HG02678 (cell line): ENCODE results near the gene SAP30BP.
"Not testable (repeated sequence)": the region's sequence is repeated elsewhere in the genome, so short reads cannot be mapped to it uniquely, and the experiment has no call there.

Source experiments
- ATAC-seq: cut with Tn5 transposase; IDR thresholded peaks from one replicate; pipeline ENCODE4 v1.9.1; 2021; ENCODE audit warnings: mild to moderate bottlenecking, moderate library complexity; ENCODE audit not compliant: unreplicated experiment

The SAP30BP gene

DNA sequence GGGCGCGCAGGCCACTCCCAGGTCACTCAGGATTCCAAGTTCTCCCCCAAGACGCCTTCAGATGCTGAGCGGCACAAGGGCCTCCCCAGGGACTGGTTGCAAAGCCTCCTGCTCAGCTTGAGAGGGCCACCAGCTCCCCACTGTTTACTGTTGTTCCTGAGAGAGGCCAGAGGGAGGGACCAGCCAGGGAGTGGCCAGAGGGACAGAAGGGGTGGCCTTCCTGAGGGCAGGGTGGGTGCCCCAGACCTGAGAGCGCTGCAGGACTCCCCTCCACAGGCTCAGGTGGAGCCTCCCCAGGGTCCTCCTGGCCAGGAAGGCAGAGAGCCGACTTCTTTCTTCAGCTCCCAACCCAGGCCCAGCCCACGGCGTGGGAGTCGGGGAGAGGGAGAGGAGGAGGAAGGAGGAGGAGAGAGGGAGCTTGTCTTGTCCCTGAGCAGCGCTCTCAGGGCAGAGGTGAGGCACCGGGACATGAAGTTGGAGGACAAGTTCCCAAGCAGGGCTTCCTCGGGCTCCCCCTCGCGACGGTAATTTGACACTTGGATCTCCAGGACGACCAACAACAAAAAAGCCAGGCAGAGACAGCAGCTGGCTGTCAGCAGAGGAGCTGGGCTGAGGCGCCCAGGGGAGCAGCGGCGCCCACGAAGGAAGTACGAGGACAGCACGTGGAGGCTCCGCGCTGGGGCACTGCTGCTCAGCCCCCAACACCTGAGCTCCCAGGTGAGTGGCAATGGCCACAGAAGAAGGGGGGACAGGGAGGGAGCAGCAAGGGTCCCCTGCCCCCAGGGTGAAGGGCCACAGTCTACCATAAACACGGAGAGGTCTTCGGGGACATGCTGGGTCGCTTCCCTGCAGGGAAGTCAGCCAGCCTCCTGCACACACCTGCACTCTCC is 33.4 kb upstream of the SAP30BP start:
- ATAC-seq = no peak

DNA sequence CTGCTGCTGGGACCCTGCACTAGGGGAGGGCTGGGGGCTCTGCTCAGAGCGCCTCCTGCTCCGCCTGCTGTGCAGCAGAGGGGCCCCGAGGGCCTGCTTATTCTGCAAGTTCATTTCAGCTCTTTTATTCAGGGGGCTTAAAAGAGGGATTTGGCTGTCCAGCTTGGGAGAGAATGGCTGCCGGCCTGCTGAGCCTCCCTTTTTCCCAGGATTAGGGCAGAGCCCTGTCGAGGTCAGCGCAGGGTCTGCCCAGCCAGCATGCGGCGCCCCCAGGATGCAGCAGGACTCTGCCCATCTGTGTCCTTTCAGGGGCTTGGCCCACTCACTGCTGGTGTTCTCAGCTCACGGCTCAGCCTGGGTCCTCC is 32.8 kb upstream of the SAP30BP start:
- ATAC-seq = no peak

DNA sequence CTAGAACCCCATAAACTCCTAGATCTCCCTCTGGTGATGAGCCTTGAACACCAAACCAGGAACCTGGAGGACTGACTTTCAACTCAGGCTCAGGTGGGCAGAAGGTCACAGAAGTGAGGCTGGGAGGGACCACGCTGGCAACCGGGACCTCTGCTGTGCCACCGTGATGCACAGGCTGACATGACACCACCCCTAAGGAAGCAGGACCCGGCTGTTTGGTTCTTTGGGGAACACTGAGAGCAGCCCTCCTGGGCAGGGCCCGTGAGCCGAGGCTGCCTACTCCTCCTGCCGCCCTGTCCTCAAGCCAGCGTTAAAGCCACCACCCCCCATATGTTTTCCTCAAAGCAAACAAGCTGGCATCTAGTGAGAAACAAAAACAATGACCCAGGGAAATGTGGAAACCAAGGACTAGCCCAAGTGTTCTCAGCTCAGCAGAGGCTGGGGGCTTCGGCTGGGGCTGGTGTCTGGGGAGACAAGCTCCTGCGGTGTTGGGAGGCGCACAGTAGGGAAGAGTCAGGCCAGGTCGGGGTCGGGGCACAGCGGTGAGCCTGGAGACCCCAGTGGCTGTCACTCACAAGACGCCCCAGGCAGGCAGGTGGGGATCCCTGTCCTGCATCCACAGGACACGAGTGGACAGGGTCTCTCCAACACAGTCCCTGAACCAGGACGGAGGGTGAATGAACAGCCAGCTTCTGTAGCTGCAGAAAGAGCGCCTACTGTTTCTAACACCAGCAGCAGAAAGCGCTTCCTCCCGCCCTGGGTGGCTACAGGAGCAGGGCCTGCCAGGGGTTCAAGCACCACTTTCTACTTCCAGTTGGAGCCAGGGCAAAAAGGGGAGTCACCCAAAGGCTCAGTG is 32.2 kb upstream of the SAP30BP start:
- no peak for ATAC-seq

DNA sequence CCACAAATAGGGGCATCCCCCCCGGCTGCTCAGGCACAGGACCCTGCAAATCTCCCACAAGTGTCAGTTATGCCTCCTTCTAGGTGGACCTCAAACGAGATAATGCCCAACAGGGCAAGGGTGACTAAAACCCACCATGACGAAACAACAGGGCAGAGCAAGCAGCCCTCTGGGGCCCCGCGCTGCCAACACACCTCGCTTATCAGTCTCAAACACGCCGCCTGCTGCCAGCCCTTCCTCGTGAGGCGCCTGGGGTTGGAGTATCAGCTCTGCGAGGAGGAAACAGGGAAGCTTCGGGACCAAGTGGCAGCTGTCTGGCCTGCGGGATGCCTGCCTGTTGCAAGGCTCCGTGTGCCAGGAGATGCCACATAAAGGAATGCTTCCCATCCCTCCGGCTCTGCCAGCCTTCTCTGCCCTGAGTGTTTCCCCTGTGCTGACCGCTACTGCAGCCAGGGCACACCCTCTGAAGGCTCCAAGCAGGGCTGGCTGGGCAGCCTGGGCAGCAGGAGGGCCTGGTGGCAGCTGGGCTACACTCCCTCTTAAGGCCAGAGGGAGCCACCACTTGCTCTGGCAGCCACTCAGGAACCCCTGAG is 31.4 kb upstream of the SAP30BP start:
- ATAC-seq = no peak

DNA sequence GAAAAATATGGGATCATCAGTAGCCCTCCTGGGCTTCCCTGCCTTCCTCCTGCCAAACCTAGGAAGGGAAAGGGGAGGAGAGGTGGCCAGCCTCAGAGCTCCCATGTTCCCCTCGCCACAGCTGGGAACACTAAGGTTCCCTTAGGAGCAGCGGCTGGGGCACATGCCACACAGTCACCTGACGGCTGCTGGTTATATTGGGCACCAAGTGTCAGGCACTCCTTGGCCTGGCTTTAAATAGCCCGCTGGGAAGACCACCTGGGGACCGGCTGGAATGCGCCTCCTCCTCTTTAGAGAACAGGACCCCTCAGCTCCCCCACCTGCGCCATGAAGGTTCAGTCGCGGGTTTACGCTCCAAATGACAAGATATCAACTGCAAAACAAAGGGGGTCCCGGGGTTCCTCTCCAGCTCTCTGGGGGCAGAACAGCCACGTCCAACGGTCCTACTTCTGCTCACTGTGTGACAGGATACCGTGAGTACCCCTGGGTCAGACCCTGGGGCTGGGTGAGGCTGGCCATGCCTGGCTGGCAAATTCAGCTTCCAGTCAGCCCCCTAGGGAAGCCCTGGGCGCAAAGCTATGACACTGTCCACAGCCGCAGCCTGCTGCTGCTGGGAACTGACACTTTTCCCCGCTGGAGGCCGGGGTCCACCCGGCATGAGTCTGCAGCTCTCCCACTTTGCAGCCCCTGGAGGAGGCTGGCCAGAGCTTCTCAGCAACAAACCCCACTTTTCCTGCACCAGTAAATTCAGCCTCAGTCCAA is 30.6 kb upstream of the SAP30BP start:
- no peak for ATAC-seq

DNA sequence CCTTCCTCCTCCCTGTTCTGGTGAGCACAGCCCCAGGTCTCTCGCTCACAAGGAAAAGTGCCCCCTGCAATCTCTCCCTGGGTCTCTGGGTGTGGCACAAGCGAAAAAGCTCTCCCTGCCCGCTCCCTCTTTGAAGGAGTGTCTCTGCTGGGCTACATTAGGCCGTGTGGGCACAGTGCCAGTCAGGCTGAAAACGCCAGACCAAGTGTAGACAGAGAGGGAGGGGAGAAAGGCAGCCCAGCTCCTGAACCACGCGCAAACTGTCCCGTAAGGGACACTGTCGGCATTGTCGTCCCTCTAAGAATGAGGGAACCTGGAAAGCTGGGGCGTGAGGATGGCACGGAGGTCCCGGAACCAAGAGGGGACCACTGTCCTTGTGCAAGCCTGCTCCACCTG is 30.0 kb upstream of the SAP30BP start:
- ATAC-seq = no peak

DNA sequence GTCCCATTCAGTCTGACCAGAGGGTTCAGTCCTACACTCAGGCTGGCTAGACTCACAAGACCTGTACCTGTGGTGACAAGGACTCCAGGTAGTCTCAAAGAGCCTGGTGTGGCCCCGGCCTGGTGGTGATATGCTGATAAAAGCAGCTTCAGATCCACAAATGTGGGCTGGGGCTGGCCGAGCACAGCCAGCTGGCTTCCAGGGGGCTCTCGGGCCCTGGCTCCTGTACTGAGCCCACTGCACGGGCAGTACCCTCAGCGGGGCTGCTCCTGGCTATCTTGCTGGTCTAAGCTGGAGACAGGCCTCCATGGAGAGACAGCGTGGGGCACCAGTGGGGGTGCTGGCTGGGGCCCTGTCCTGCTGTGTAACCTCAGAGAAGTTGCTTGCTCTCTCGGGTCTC is 29.6 kb upstream of the SAP30BP start:
- no peak for ATAC-seq

DNA sequence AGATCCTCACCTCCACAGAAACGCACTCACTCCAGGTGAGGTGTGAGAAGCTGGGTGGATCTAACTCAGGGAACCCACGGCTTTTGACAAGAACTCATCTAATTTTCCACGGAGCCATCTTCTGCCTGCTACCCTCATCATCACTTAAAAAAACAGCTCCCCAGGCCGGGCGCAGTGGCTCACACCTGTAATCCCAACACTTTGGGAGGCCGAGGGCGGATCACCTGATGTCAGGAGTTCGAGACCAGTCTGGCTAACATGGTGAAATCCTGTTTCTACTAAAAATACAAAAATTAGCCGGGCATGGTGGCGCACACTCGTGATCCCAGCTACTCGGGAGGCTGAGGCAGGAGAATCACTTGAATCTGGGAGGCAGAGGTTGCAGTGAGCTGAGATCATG is 29.1 kb upstream of the SAP30BP start:
- ATAC-seq = not testable (repeated sequence)

DNA sequence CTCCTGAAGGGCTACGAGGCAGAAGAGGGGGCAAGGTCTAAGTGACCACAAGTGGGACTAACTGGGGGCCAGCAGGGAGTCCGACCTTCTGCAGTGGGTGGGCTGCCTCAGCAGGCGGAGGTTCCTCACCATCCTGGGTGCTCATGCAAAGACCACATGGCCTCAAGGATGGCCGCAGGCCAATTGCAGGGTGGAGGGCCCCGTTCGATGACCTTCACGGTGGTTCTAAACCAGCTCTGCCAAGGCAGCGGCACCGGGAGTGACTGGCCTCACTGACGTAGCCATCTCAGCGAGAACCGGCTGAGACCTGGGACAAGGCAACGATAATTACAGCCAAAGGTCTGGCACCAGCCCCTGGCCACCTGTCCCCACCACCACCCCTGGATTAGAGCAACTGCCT is 28.2 kb upstream of the SAP30BP start:
- no peak for ATAC-seq

DNA sequence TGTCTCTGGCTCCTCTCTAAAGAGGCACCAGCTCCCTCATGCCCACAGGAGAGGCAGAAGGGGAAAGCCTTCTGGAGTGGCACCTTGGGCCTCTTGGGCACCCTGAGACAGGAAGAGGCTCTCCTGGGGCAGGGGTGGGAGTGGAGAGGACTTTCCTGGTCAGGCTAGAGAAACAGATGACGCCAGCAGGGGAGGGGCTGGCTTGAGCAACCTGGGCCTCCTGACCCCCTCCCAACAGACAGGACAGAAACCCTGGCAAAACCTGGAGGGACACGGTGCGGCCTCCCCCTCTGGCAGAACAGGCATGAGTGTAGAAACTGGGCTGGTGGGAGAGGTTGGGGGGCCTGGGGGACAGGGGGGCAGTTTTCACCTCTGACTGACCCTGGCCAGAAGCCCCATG is 27.8 kb upstream of the SAP30BP start:
- no peak for ATAC-seq

DNA sequence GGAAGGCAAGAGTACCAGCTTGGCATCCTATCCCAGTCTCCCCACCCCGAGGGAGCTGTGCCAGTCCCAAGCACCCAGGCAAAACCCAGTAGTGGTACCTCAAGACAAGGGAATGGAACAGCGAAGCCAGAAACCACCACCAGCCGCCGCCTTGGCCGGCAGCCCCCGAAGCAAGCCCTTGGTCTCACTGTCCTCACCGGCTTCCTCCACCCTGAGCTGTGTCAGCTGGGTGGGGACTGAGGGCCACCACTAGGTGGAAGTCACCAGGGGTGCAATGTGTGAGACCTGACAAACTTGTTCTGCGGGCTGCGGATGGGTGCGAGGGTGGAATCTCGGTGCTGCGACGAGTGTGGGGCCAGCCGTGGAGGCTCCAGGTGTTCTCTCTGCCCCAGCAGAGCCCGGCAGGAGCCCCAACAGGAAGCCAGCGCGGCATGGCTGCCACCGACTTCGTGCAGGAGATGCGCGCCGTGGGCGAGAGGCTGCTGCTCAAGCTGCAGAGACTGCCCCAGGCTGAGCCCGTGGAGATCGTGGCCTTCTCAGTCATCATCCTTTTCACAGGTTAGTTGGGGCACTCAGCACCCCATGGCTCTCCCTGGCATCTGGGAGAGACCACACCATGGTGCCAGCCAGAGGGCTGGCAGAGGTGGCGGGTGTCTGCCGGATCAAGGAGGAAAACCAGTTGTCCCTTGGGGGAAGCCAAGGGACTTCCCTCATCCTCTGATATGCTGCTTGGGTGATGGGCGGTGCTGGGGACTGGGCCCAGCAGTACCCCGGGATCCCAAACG is 27.2 kb upstream of the SAP30BP start:
- ATAC-seq = no peak

DNA sequence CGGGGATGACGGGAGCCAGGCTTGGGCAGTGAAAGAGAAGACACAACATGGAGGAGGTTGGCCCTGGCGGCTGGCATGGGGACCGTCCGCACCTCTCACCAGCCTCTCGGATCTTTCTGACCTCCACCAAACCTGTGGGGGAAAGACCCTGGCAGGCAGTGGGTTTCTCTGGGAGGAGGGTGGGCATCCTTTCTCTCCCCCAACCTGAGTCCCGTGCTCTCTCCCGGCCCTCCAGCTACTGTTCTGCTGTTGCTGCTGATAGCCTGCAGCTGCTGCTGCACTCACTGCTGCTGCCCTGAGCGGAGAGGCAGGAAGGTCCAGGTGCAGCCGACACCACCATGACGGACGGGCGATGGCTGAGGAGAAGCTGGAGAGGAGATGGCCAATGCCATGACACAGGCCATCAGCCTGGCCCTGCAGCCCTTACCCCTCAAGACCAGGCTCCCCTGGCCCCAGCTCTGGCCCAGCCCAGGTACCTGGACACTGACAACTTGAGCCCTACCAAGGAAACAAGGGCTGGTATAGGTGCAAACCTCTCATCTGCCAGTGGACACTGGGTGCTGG is 26.5 kb upstream of the SAP30BP start:
- no peak for ATAC-seq

DNA sequence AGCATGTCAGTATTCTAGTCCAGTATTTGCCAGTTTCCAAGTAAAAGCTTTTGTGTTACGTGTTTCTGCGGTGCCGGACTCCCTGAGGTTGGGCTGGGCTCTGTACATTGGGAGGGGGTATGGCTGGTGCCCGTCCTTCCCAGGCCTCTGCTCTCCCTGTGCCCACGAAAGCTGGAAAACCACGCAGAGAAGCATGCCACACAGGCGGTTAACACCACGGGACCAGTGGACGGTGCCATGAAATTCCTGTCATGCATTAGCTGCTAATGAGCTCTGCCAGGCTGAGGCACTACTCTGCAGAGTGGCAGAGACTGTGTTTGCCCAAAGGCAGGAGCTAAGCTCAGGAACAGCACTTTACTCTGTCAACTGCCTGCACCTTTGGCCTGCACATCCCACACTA is 25.8 kb upstream of the SAP30BP start:
- ATAC-seq = no peak

DNA sequence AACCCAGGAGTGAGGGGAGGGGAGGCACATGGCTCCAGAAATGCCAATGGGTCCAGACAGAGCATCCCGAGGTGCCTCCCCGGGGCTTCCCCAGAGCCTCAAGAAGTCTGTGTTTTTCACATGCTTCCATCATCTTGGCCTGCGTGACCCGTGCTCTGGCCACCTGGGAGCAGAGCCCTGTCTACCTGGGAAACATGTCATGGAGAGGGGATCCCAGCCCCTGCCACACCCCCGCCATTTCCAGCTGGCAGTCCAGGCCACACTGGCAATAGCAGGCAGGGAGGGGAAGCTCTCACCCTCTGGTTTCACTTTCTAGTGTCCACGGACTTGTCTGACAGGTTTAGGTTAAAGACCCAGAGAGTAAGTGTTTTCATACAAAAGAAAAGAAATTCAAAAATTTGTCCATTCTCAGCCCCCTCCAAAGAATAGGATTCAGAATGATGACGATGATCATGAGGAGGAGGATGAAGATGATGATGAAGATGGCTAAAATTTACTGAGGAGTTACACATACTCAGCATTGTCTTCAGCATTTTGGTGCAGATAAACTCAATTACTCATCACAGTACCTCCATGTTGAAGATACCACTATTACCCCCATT is 24.9 kb upstream of the SAP30BP start:
- ATAC-seq = no peak

DNA sequence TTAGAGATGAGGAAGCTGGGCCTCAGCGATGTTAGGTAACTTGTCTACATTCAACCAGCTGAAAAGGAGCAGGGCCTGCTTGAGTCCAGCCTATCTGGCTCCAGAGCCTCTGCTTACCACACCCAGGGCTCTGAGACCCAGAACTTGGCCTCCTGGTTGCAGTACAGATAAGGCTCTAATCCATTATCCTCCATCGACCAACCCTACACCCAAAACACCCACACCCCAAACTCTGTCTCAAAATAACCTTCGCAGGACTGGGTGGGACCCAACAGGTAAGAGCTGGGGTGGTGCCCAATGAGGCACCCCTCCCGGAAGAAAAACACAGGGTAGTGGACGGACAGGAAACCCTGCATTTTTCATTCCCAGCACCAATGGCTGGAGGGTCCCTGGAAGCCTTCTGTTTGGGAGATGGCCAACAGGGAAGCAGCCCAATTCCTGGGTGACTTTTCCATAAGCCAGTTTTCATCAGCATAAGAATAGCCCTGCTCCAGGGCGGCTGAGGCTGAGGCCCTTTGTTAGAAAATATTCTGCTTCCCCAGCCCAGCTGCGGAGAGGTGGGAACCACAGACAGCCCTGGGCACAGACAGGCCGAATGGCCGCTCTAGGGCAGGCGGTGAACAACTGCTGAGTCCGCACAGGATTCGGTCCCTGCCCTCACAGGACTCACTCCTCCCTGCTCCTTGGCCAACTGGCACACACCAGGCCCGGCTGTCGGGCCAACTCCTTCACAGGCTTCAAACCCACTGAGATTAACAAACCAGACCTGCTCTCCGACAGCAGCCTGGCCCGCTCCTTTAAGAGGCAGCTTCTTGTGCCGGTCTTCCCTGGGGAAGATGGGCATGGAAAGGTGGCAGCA is 24.1 kb upstream of the SAP30BP start:
- no peak for ATAC-seq

DNA sequence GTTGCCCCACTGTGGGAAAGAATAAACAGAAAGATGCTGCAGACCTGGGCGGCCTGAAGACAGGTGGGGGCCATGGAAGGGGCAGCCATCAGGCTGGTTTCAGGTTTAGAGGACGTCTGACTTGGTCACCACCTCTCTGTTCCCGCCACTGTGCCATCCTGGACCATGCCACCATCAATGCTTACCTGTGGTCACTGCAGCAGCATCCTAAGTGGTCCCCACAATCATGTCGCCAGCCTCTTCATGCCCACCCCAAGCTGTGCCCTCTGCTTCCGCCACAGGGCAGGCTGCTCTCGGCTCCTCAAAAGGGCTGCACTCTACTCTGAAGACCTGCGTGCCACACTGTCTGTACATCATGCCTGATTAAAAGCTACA is 23.5 kb upstream of the SAP30BP start:
- no peak for ATAC-seq

DNA sequence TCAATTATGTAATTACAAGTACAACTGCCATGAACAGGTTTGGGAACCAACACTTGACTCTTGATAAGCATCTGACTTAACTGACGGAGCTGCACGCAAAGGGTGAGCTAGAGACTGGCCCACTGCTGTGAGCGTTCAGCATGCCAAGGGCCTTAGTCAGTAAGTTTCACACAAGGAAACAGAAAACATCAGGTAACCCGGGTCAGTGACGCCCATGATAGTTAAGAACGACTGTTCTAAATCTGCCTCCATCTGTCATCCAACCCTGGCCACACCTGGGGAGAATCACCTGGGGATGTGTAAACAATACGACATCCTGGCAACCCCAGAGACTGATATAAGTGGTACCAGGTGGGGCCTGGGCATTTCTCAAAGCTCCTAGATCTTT is 21.6 kb upstream of the SAP30BP start:
- ATAC-seq = no peak

DNA sequence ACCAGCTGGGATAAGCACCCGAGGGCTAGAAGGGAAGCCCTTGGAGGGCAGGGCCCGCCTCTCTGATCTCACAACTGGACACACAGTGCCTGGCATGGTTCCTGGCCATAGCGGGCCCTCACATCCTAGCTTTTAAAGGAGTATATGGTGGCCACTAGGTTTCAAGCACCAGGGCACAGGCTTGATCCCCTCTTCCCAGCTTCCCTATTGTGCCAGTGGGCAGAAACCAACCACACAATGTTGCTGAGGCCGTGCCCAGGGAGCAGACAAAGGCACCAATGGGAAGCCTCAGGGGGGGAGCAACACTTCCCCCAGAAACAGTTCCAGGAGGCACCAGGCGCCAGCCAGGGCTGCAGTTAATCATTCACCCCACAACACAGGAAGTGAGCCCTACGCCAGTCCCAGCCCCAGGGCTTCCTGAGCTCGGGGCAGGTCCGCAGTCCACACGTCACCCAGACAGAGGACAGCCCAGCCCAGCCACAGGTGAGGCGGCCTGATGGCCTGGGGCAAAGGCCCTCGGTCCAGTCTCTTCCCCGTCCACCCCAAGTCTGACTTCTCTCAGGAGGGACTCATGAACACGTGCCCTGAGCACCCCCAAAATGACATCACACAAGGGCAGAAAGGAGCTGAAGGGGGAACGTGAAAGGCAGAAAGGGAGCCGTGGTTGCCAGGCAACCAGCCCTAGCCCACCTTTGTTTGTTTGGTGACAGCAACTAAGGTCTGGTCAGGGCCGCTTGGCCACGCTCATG is 21.1 kb upstream of the SAP30BP start:
- ATAC-seq = peak; percentile 95
